OCI-LY1 (cell line): ENCODE data around the gene CACHD1.

Experiments
- H2AFZ ChIP-seq: fragments of 200-600 bp; sonication (generic), shearing (Covaris generic); 2 replicates; pipeline ENCODE4 v1.6.0; 2014; ENCODE audit warnings: antibody characterized with exemption, mild to moderate bottlenecking, low read length
- H3F3A ChIP-seq: fragments of 200-600 bp; sonication (generic), shearing (Covaris generic); 2 replicates; pipeline ENCODE4 v1.6.0; 2014; ENCODE audit warnings: mild to moderate bottlenecking, antibody characterized with exemption, low read length, moderate library complexity; ENCODE audit not compliant: insufficient read depth
- H3K27ac ChIP-seq: fragments of 200-600 bp; sonication (generic); 2 replicates; pipeline ENCODE4 v1.5.1; 2014; ENCODE audit warnings: low read length, mixed run types, mild to moderate bottlenecking, low read depth; ENCODE audit not compliant: poor library complexity, severe bottlenecking
- H3K27me3 ChIP-seq: fragments of 200-600 bp; sonication (generic); 2 replicates; pipeline ENCODE4 v1.6.0; 2014; ENCODE audit warnings: antibody characterized with exemption, mild to moderate bottlenecking, low read length, moderate library complexity; ENCODE audit not compliant: insufficient read depth
- H3K36me3 ChIP-seq: fragments of 200-600 bp; sonication (generic); 2 replicates; pipeline ENCODE4 v1.6.1; 2014; ENCODE audit warnings: mild to moderate bottlenecking, antibody characterized with exemption, low read length, moderate library complexity, mixed read lengths; ENCODE audit not compliant: insufficient read depth
- H3K4me1 ChIP-seq: fragments of 200-600 bp; sonication (generic); 2 replicates; pipeline ENCODE4 v1.5.1; 2014; ENCODE audit warnings: mild to moderate bottlenecking, low read length, moderate library complexity; ENCODE audit not compliant: insufficient read depth, severe bottlenecking
- H3K4me2 ChIP-seq: fragments of 200-600 bp; sonication (generic), shearing (Covaris generic); 2 replicates; pipeline ENCODE4 v1.6.1; 2014; ENCODE audit warnings: low read length
- H3K4me3 ChIP-seq: fragments of 200-600 bp; sonication (generic); 2 replicates; pipeline ENCODE4 v1.5.1; 2014; ENCODE audit warnings: low read length, low read depth, mild to moderate bottlenecking, mixed read lengths; ENCODE audit not compliant: poor library complexity, severe bottlenecking
- H3K79me2 ChIP-seq: fragments of 200-600 bp; shearing (Covaris generic); 2 replicates; pipeline ENCODE4 v1.6.1; 2016; ENCODE audit warnings: mixed run types, low read length, mixed read lengths; ENCODE audit not compliant: insufficient read depth
- H3K9ac ChIP-seq: fragments of 200-600 bp; sonication (generic), shearing (Covaris generic); 2 replicates; pipeline ENCODE4 v1.6.1; 2014; ENCODE audit warnings: mild to moderate bottlenecking, low read length, mixed read lengths
- H3K9me2 ChIP-seq: fragments of 200-600 bp; sonication (generic), shearing (Covaris generic); 2 replicates; pipeline ENCODE4 v1.6.1; 2014; ENCODE audit warnings: low read depth, mild to moderate bottlenecking, low read length, mixed read lengths
- H3K9me3 ChIP-seq: fragments of 200-600 bp; shearing (Covaris generic); 2 replicates; pipeline ENCODE4 v1.6.1; 2014; ENCODE audit warnings: low read length, mixed read lengths
- H4K20me1 ChIP-seq: fragments of 200-600 bp; sonication (generic), shearing (Covaris generic); 2 replicates; pipeline ENCODE4 v1.6.0; 2016; ENCODE audit warnings: mild to moderate bottlenecking, low read length; ENCODE audit not compliant: insufficient read depth
- EZH2 ChIP-seq: fragments of 200-600 bp; sonication (generic), shearing (Covaris generic); IDR thresholded peaks from 2 replicates; pipeline ENCODE4 v1.8.0; 2017; ENCODE audit warnings: borderline replicate concordance, mixed run types, mild to moderate bottlenecking, antibody characterized with exemption, low read length, moderate library complexity, mixed read lengths
- TF ChIP-seq, protein P1 (sequence below): fragments of 200-600 bp; sonication (generic), shearing (Covaris generic); IDR thresholded peaks from 2 replicates; pipeline ENCODE4 v1.5.1; 2017; ENCODE audit warnings: mild to moderate bottlenecking, antibody characterized with exemption, low read length, moderate library complexity, mixed read lengths

Gene CACHD1

GRCh38 chr1:64669098-64669675 is 199.3 kb downstream of the CACHD1 start:
- H3K9me3 ChIP-seq = no peaks in the 10 kb centered on the region
- H3K4me2 ChIP-seq = no peak overlapping the region
- H3K27me3 ChIP-seq = no peaks in the 10 kb centered on the region; the same call in 1 of the 2 replicates
- TF ChIP-seq, protein P1, sequence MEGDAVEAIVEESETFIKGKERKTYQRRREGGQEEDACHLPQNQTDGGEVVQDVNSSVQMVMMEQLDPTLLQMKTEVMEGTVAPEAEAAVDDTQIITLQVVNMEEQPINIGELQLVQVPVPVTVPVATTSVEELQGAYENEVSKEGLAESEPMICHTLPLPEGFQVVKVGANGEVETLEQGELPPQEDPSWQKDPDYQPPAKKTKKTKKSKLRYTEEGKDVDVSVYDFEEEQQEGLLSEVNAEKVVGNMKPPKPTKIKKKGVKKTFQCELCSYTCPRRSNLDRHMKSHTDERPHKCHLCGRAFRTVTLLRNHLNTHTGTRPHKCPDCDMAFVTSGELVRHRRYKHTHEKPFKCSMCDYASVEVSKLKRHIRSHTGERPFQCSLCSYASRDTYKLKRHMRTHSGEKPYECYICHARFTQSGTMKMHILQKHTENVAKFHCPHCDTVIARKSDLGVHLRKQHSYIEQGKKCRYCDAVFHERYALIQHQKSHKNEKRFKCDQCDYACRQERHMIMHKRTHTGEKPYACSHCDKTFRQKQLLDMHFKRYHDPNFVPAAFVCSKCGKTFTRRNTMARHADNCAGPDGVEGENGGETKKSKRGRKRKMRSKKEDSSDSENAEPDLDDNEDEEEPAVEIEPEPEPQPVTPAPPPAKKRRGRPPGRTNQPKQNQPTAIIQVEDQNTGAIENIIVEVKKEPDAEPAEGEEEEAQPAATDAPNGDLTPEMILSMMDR = no peak
- no peak for TF ChIP-seq EZH2
- H2AFZ ChIP-seq = no peak overlapping the region
- no peak overlapping the region for H3K27ac ChIP-seq
- H3K4me1 ChIP-seq = no peaks in the 10 kb centered on the region
- no peak overlapping the region for H3K4me3 ChIP-seq
- H3K36me3 ChIP-seq = no peaks in the 10 kb centered on the region
- H3K79me2 ChIP-seq = no peaks in the 10 kb centered on the region
- H3K9ac ChIP-seq = no peak overlapping the region
- H3F3A ChIP-seq = no peaks in the 10 kb centered on the region
- H4K20me1 ChIP-seq = no peaks in the 10 kb centered on the region
- H3K9me2 ChIP-seq = no peaks in the 10 kb centered on the region

DNA sequence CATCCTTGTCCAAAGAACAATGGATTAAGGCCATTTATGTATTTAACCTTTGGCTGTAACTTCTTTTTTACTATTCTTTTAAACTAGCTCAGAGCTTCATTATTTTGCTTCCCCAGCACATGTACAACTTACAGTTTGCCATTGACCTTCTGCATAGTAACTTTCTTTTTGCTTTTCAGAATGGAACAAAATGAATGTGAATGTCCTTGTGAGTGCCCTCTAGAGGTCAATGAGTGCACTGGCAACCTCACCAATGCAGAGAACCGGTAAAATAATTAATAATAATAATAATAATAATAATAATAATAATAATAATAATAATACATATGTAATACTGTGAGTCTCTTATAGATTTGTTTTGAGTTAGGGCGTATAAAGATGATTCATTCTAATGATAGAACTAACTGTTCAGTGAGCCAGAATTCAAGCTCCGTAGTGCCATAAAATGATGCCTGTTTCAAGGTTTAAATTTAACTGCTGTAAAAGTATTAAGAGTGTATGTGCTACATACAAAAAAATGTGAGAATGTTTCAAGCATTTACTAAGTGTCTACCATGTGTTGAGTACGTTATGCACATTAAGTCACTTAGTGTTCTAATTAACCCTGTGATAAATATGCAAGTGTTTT is 205.9 kb downstream of the CACHD1 start:
- no peaks in the 10 kb centered on the region for H3K79me2 ChIP-seq
- no peak overlapping the region for H3K27ac ChIP-seq
- H3K36me3 ChIP-seq = no peaks in the 10 kb centered on the region

DNA sequence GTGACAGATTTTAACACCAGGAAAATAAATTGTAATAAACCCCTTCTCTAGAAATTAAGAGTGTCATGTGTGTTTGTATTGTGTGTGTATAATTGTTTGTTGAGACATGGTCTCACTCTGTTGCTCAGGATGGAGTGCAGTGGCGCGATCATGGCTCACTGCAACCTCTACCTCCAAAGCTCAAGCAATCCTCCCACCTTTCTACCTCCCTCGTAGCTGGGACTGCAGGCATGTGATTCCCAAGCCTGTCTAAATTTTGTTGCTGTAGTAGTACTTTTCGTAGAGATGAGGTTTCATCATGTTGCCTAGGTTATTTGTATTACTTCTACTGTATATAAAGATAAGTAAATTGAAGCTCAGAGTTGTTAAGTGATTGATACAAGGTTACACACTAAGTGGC is 206.5 kb downstream of the CACHD1 start:
- H3K4me2 ChIP-seq = no peak overlapping the region
- H3K9me2 ChIP-seq = no peaks in the 10 kb centered on the region
- no peak overlapping the region for H2AFZ ChIP-seq
- H3K27ac ChIP-seq = no peak overlapping the region
- no peaks in the 10 kb centered on the region for H4K20me1 ChIP-seq
- H3K79me2 ChIP-seq = no peaks in the 10 kb centered on the region
- no peak overlapping the region for H3K4me3 ChIP-seq
- H3K36me3 ChIP-seq = no peaks in the 10 kb centered on the region
- H3K9ac ChIP-seq = no peak overlapping the region
- H3K4me1 ChIP-seq = no peaks in the 10 kb centered on the region
- H3K9me3 ChIP-seq = no peaks in the 10 kb centered on the region
- TF ChIP-seq, protein P1 = no peak
- no peak for TF ChIP-seq EZH2
- no peaks in the 10 kb centered on the region; the same call in 1 of the 2 replicates for H3K27me3 ChIP-seq
- no peaks in the 10 kb centered on the region for H3F3A ChIP-seq

More for the DNA sequence above, 205.9 kb downstream of the CACHD1 start:
- H3K4me1 ChIP-seq = no peaks in the 10 kb centered on the region
- H4K20me1 ChIP-seq = no peaks in the 10 kb centered on the region
- H3K9me2 ChIP-seq = no peaks in the 10 kb centered on the region
- H3K27me3 ChIP-seq = no peaks in the 10 kb centered on the region; the same call in 1 of the 2 replicates
- H3F3A ChIP-seq = no peaks in the 10 kb centered on the region
- no peak overlapping the region for H2AFZ ChIP-seq
- H3K4me3 ChIP-seq = no peak overlapping the region
- no peak overlapping the region for H3K9ac ChIP-seq
- TF ChIP-seq, protein P1 = peak; percentile 43
- TF ChIP-seq EZH2 = no peak
- no peaks in the 10 kb centered on the region for H3K9me3 ChIP-seq
- H3K4me2 ChIP-seq = no peak overlapping the region
